ENCODE data around the gene DAAM1. TPM values are rescaled to one million over a fixed set of nuclear protein-coding genes. Genes with fewer than 3 reads are reported as not detected.

The DAAM1 gene
- polyA plus RNA-seq, 3 donors from 2014 or later: 7.3 to 14.2 (median 12.1) TPM

GRCh38 chr14:59343585-59343984, 155.1 kb downstream of the DAAM1 start:
- Mint-ChIP-seq H3K4me1 (no peaks in the 10 kb centered on the region), H3K27me3 (ENCODE audit: low read depth in 3 of 3) (no peaks in the 10 kb centered on the region), H3K9me3 (no peaks in the 10 kb centered on the region), H3K27ac (no peak overlapping the region), H3K36me3 (peaks cover 26 to 53% (median 44%) of the 10 kb centered on the region in 3 donors), H3K4me3 (no peak overlapping the region)
- no peak for DNase-seq

DNA sequence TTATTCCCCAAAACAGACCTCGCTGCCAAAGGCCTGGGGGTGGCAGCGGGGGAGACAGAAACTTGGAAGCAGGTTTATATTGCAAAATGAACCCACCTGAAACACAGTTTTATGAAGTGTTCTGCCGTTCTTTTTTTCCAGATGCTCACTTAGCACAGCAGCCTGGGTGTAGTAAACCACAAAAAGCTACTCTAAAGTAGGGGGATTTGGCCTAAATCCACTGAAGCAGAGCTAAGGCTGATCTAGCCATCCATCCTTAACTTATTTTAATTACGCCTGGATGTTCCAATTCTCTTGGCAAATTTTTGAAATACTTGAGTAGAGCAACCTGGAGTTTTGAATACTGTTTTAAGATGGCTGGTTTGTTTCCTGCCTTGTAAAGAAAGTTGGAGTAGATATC, 155.5 kb downstream of the DAAM1 start:
- Mint-ChIP-seq H3K4me3 (no peak overlapping the region), H3K9me3 (no peaks in the 10 kb centered on the region), H3K27me3 (ENCODE audit: low read depth in 3 of 3) (no peaks in the 10 kb centered on the region), H3K4me1 (no peaks in the 10 kb centered on the region), H3K27ac (no peak overlapping the region), H3K36me3 (peaks cover 26 to 53% (median 44%) of the 10 kb centered on the region in 3 donors)
- DNase-seq: no peak

DNA sequence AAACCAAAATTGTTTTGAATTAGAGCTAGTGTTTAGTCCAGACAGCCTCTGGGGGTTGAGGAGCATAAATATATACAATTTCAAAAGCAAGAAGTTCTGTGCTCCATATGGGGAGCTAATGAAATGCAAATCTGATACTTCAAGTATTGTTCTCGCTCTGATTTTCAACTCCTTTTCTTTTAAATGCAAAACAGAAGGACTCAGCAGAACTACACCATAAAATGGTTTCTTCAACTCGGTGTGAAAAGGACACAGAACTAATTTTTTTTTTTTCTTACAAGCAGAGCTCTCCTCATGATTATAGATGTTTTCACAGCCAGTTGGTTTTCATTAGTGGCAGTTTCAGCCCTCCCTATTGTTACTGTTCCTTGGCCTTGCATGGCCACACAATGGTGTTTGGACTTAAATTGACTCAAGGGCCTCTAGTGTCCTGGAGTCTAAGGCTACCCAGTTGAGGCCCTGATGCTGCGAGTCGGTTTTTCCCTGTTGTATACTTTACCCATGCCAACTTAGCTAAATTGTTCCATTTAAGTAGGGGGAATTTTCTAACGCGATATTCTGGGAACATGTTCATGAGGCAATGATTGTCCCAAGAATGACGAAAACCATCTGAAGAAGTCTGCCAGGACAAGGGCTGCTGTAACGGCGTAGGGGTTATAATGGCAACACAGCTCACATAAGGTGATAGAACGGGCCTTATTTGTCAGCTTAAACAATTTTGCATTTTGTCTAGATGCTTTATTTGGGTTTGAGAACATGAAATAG, 156.4 kb downstream of the DAAM1 start:
- no peak overlapping the region for H3K4me3 Mint-ChIP-seq
- DNase-seq: no peak
- no peaks in the 10 kb centered on the region for H3K9me3 Mint-ChIP-seq
- no peaks in the 10 kb centered on the region for H3K27me3 Mint-ChIP-seq (ENCODE audit: low read depth in 3 of 3)
- no peaks in the 10 kb centered on the region for H3K4me1 Mint-ChIP-seq
- peaks cover 24 to 45% (median 41%) of the 10 kb centered on the region in 3 donors for H3K36me3 Mint-ChIP-seq
- H3K27ac Mint-ChIP-seq: no peak overlapping the region

DNA sequence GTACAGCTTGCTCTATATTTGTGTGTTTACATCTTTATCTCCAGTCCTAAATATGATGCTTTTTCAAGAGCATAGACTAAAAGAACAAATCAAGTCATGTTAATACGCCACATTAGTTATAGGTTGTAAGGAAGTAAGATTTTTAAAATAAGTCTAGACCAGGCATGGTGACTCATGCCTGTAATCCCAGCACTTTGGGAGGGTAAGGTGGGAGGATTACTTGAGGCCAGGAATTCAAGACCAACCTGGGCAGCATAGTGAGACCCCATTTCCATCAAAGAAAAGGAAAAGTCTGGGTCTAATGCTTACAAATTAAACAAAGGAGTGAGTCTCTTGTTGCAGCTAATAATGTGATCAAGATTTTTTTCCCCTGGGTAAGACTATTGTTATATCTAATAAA, 157.9 kb downstream of the DAAM1 start:
- no peak for DNase-seq
- no peak overlapping the region for H3K4me3 Mint-ChIP-seq
- no peaks in the 10 kb centered on the region for H3K9me3 Mint-ChIP-seq
- H3K27ac Mint-ChIP-seq: no peak overlapping the region
- H3K36me3 Mint-ChIP-seq: peaks cover 13 to 31% (median 27%) of the 10 kb centered on the region in 3 donors
- no peaks in the 10 kb centered on the region for H3K27me3 Mint-ChIP-seq (ENCODE audit: low read depth in 3 of 3)
- H3K4me1 Mint-ChIP-seq: no peaks in the 10 kb centered on the region

DNA sequence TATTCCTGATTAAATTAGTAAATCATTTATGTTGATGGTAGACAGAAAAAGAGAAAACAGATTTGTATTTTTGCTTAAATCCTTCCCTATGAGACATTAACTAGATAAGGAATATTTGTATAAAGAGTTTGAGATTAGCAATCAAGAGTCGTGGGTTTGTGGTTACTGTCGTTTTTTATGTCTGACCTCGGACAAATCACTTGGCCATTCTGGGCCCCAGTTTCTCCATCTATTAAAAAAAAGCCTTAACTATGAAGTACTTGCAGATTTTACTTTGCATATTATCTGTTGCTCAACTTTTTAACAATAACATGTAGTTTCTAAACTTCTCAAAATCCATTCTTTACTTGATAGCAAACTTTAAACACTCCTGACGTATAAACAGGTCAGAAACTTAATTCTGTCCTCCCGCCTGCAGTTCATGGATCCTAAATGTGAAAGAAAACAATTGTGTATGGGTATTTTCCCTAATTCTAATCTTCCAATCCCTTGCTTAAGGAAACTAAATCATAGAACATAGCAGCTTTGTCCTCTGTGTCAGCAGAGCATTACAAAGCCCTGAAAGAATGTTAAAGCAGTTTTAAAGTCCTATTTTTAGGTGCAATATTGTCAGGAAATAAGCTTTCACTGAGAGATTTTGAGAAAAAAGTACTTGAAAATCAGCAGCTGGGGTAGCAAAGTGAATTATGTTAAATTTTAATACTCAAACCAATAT, 158.5 kb downstream of the DAAM1 start:
- Mint-ChIP-seq H3K36me3 (peaks cover 10 to 26% (median 24%) of the 10 kb centered on the region in 3 donors), H3K27ac (no peak overlapping the region), H3K4me3 (no peak overlapping the region), H3K4me1 (no peaks in the 10 kb centered on the region), H3K9me3 (no peaks in the 10 kb centered on the region), H3K27me3 (ENCODE audit: low read depth in 3 of 3) (no peaks in the 10 kb centered on the region)
- no peak for DNase-seq

- Mint-ChIP-seq H3K27ac (no peak overlapping the region), H3K4me1 (no peaks in the 10 kb centered on the region), H3K9me3 (no peaks in the 10 kb centered on the region), H3K4me3 (no peak overlapping the region), H3K27me3 (ENCODE audit: low read depth in 3 of 3) (no peaks in the 10 kb centered on the region), H3K36me3 (peaks cover 10 to 28% (median 25%) of the 10 kb centered on the region in 3 donors)
- DNase-seq: no peak
Observed at GRCh38 chr14:59347511-59347900, 159.0 kb downstream of the DAAM1 start.

GRCh38 chr14:59347915-59348314, 159.4 kb downstream of the DAAM1 start:
- Mint-ChIP-seq H3K9me3 (no peaks in the 10 kb centered on the region), H3K27me3 (ENCODE audit: low read depth in 3 of 3) (no peaks in the 10 kb centered on the region), H3K4me3 (no peak overlapping the region), H3K36me3 (peaks cover 10 to 24% (median 23%) of the 10 kb centered on the region in 3 donors), H3K4me1 (no peaks in the 10 kb centered on the region), H3K27ac (no peak overlapping the region)
- DNase-seq: no peak

GRCh38 chr14:59349258-59349701, 160.8 kb downstream of the DAAM1 start:
- no peaks in the 10 kb centered on the region for H3K27me3 Mint-ChIP-seq (ENCODE audit: low read depth in 3 of 3)
- no peaks in the 10 kb centered on the region for H3K4me1 Mint-ChIP-seq
- H3K4me3 Mint-ChIP-seq: no peak overlapping the region
- peaks cover 10 to 30% (median 29%) of the 10 kb centered on the region in 3 donors for H3K36me3 Mint-ChIP-seq
- no peaks in the 10 kb centered on the region for H3K9me3 Mint-ChIP-seq
- no peak for DNase-seq
- H3K27ac Mint-ChIP-seq: no peak overlapping the region

DNA sequence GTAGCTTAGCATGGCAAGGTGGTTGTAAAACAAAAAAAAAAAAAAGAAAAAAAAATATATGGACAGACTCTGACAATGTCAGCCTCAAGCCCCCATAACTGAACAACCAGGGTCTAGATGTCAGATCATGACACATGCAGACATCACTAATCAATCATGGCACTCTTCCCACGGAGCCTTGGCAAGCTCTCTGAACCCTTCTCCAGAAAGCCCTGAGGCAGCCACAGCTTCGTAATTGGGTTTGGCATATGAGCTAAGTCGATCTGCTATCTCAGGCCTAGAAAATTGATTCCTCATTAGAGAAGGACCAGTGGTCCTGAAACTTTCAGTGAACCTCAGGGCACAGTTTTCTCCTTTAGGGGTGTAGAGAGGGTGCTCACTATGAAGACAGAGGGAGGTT, 164.5 kb downstream of the DAAM1 start:
- no peaks in the 10 kb centered on the region for H3K9me3 Mint-ChIP-seq
- no peak overlapping the region for H3K4me3 Mint-ChIP-seq
- H3K36me3 Mint-ChIP-seq: peaks cover 31 to 47% (median 37%) of the 10 kb centered on the region in 3 donors
- no peaks in the 10 kb centered on the region for H3K4me1 Mint-ChIP-seq
- DNase-seq: no peak
- H3K27me3 Mint-ChIP-seq (ENCODE audit: low read depth in 3 of 3): no peaks in the 10 kb centered on the region
- no peak overlapping the region for H3K27ac Mint-ChIP-seq

- H3K27me3 Mint-ChIP-seq (ENCODE audit: low read depth in 3 of 3): no peaks in the 10 kb centered on the region
- H3K27ac Mint-ChIP-seq: no peak overlapping the region
- H3K4me1 Mint-ChIP-seq: peaks cover 3 to 7% of the 10 kb centered on the region in 2 donors
- H3K36me3 Mint-ChIP-seq: peaks cover 26 to 47% (median 35%) of the 10 kb centered on the region in 3 donors
- H3K4me3 Mint-ChIP-seq: no peak overlapping the region
- no peak for DNase-seq
- H3K9me3 Mint-ChIP-seq: no peaks in the 10 kb centered on the region
Observed at GRCh38 chr14:59354666-59355065, 166.2 kb downstream of the DAAM1 start.

- Mint-ChIP-seq H3K27me3 (ENCODE audit: low read depth in 3 of 3) (no peaks in the 10 kb centered on the region), H3K4me1 (peaks cover 8 to 12% of the 10 kb centered on the region in 2 donors), H3K9me3 (no peaks in the 10 kb centered on the region), H3K4me3 (no peak overlapping the region), H3K36me3 (peaks cover 26 to 50% (median 36%) of the 10 kb centered on the region in 3 donors), H3K27ac (no peak overlapping the region)
- no peak for DNase-seq
Observed at GRCh38 chr14:59355091-59355490, 166.6 kb downstream of the DAAM1 start.

DNA sequence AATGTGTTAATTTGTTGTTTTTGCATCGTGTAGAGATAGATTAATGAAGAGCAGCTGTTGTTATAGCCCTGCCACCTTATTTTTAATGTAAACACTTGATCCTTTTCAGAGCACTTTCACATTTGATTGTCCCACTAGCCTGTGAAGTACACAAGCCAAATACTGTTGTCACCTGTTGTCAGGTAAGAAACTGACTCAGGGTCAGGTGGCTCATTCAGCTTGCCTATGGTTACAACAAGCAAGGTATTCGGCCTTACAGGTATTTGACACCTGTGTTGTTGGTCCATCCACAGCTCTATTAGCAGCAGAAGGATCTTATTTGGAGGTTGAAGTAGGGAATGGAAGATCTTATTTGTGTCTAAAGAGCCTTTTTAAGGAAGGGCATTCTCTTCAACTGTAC, 167.8 kb downstream of the DAAM1 start:
- Mint-ChIP-seq H3K4me3 (no peak overlapping the region), H3K27ac (no peak overlapping the region), H3K27me3 (ENCODE audit: low read depth in 3 of 3) (no peaks in the 10 kb centered on the region), H3K36me3 (peaks cover 26 to 62% (median 39%) of the 10 kb centered on the region in 3 donors), H3K4me1 (peaks cover 15 to 22% of the 10 kb centered on the region in 2 donors), H3K9me3 (no peaks in the 10 kb centered on the region)
- DNase-seq: no peak

- no peaks in the 10 kb centered on the region for H3K27me3 Mint-ChIP-seq (ENCODE audit: low read depth in 3 of 3)
- H3K36me3 Mint-ChIP-seq: peaks cover 26 to 62% (median 39%) of the 10 kb centered on the region in 3 donors
- H3K27ac Mint-ChIP-seq: no peak overlapping the region
- no peak for DNase-seq
- peaks cover 15 to 22% of the 10 kb centered on the region in 2 donors for H3K4me1 Mint-ChIP-seq
- H3K4me3 Mint-ChIP-seq: no peak overlapping the region
- H3K9me3 Mint-ChIP-seq: no peaks in the 10 kb centered on the region
Observed at GRCh38 chr14:59356767-59357166, 168.3 kb downstream of the DAAM1 start.

DNA sequence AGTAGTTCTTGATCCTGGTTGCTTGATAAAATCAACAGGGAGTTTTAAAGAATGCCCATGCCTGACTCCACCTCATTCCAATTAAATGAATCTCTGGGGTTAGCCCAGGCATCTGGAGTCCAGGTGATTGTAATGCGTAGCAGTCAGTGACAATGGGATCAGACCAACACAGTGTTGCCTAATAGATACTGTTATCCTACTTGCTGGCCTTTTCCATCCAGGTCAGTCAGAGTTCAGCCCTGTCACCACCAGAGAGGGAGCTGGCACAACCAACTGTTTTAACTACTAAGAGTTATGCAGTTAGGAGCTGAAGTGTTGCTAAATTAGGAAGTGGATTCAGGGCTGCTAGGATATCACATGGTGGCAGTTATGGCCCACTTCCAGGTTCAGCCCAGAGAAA, 169.6 kb downstream of the DAAM1 start:
- Mint-ChIP-seq H3K9me3 (no peaks in the 10 kb centered on the region), H3K4me3 (no peak overlapping the region), H3K4me1 (peaks cover 15 to 22% of the 10 kb centered on the region in 2 donors), H3K27ac (no peak overlapping the region), H3K36me3 (peaks cover 27 to 61% (median 34%) of the 10 kb centered on the region in 3 donors), H3K27me3 (ENCODE audit: low read depth in 3 of 3) (no peaks in the 10 kb centered on the region)
- no peak for DNase-seq

Measured in immature natural killer cell (primary cell).